Gastroesophageal sphincter (tissue), 4 donors: Measurements from ENCODE around the gene ALLC. TPM values are rescaled to one million over a fixed set of nuclear protein-coding genes. Genes with fewer than 3 reads are reported as not detected.

Experiments used
- ATAC-seq: fragments of 150-250 bp; one replicate; pipeline ENCODE4 v1.9.1; 2016; ENCODE audit warnings: mild to moderate bottlenecking, moderate library complexity
- H3K27ac ChIP-seq, 4 donors: fragments of 200-600 bp; sonication (generic) in 3 of 4; 1 replicate in 3 of 4; 2 replicates in 1 of 4; pipeline ENCODE4 v1.5.1; 2016 to 2019
- H3K27me3 ChIP-seq: fragments of 200-600 bp; sonication (generic); one replicate; pipeline ENCODE4 v1.5.1; 2019
- H3K36me3 ChIP-seq, 2 donors: fragments of 200-600 bp; sonication (generic); one replicate each; pipeline ENCODE4 v1.5.1; 2019; ENCODE audit warnings: control low read depth in 1 of 2
- H3K4me1 ChIP-seq, 3 donors: fragments of 200-600 bp; sonication (generic); 1 replicate in 2 of 3; 2 replicates in 1 of 3; pipeline ENCODE4 v1.5.1; 2016 to 2019; ENCODE audit warnings: control low read depth in 2 of 3
- H3K4me3 ChIP-seq, 2 donors: fragments of 200-600 bp; sonication (generic); one replicate each; pipeline ENCODE4 v1.5.1; 2019; ENCODE audit warnings: mild to moderate bottlenecking in 1 of 2, moderate library complexity in 1 of 2
- H3K9me3 ChIP-seq, 3 donors: fragments of 200-600 bp; sonication (generic); one replicate each; pipeline ENCODE4 v1.5.1; 2017 to 2019; ENCODE audit warnings: control low read depth in 2 of 3
- EP300 ChIP-seq: sonication (generic); formaldehyde crosslinking; IDR thresholded peaks from one replicate; pipeline ENCODE4 v1.6.1; 2017; ENCODE audit warnings: antibody characterized with exemption, mild to moderate bottlenecking
- POLR2A ChIP-seq, 2 donors: fragments of 450-650 bp; IDR thresholded peaks; one replicate each; pipeline ENCODE4 v1.6.1; 2017; ENCODE audit warnings: antibody characterized with exemption in 2 of 2, mild to moderate bottlenecking in 2 of 2, moderate library complexity in 1 of 2
- POLR2AphosphoS5 ChIP-seq: sonication (generic); formaldehyde crosslinking; IDR thresholded peaks from one replicate; pipeline ENCODE4 v1.6.1; 2017; ENCODE audit warnings: antibody characterized with exemption
- WGBS, 2 donors: methylation state at CpG; one replicate each; pipeline ENCODE4 v1.1.5; 2018; ENCODE audit warnings: low coverage in 1 of 2; 5-methylcytosine and 5-hydroxymethylcytosine counted together
- total RNA-seq, 4 donors: library from RNA; depleted of rRNA; stranded (reverse); fragments of >200 nt; gene quantifications; one replicate each; pipeline ENCODE4 v1.1.0, GENCODE V29; 2016
- TF ChIP-seq, protein P1 (sequence below), 4 experiments: fragments of 200-600 bp in 2 of 4; fragments of 450-650 bp in 2 of 4; sonication (generic) in 1 of 4; IDR thresholded peaks; one replicate each; pipeline ENCODE4 v1.5.1; 2017 to 2019; ENCODE audit warnings: antibody characterized with exemption in 4 of 4, mild to moderate bottlenecking in 2 of 4, moderate library complexity in 2 of 4

Gene ALLC
- total RNA-seq, 4 donors from 2014 or later: not detected

- 84 to 88% methylated on average over 4 to 8 of the region's 8 CpGs for WGBS, 2 donors
- TF ChIP-seq, protein P1, sequence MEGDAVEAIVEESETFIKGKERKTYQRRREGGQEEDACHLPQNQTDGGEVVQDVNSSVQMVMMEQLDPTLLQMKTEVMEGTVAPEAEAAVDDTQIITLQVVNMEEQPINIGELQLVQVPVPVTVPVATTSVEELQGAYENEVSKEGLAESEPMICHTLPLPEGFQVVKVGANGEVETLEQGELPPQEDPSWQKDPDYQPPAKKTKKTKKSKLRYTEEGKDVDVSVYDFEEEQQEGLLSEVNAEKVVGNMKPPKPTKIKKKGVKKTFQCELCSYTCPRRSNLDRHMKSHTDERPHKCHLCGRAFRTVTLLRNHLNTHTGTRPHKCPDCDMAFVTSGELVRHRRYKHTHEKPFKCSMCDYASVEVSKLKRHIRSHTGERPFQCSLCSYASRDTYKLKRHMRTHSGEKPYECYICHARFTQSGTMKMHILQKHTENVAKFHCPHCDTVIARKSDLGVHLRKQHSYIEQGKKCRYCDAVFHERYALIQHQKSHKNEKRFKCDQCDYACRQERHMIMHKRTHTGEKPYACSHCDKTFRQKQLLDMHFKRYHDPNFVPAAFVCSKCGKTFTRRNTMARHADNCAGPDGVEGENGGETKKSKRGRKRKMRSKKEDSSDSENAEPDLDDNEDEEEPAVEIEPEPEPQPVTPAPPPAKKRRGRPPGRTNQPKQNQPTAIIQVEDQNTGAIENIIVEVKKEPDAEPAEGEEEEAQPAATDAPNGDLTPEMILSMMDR (IDR thresholded peaks at IDR 0.05): no peak
- TF ChIP-seq POLR2AphosphoS5: no peak
- no peak for TF ChIP-seq EP300
- no peak for TF ChIP-seq POLR2A (IDR thresholded peaks at IDR 0.05)
- Histone ChIP-seq H3K27ac (no peak overlapping the region), H3K4me1 (peaks cover 0 to 7% (median 0%) of the 10 kb centered on the region in 3 donors), H3K4me3 (no peak overlapping the region), H3K9me3 (no peaks in the 10 kb centered on the region), H3K36me3 (no peaks in the 10 kb centered on the region), H3K27me3 (peaks cover 33% of the 10 kb centered on the region)
- no peak for ATAC-seq
These were observed 11.7 kb downstream of the ALLC start for GRCh38 chr2:3669656-3670055.

DNA sequence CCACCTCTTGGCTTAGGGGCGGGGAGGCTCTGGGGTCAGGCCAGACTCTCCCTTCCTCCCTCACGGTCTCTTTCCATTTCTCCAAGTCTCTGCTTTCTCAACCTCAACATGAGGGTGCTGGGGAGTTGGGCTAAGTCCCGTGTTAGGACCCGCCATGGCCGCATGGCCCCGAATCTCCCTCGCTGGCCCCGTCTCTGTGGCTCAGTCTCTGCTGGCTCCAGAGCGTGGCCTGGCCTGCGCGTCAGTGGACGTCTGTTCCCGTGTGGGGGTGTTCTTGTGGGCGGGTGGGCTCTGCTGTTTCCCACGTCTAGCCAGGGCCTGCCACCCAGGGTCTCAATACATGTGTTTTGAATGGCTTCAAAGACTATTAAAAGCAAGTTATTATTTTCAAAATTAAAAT lies 12.4 kb downstream of the ALLC start:
- no peak for ATAC-seq
- Histone ChIP-seq H3K27me3 (peaks cover 33% of the 10 kb centered on the region), H3K9me3 (no peaks in the 10 kb centered on the region), H3K27ac (no peak overlapping the region), H3K36me3 (no peaks in the 10 kb centered on the region), H3K4me3 (no peak overlapping the region), H3K4me1 (peaks cover 0 to 7% (median 0%) of the 10 kb centered on the region in 3 donors)
- TF ChIP-seq, protein P1 (IDR thresholded peaks at IDR 0.05): no peak
- no peak for TF ChIP-seq POLR2AphosphoS5
- TF ChIP-seq POLR2A (IDR thresholded peaks at IDR 0.05): no peak
- TF ChIP-seq EP300: no peak
- 83 to 96% methylated on average over 3 to 7 of the region's 15 CpGs for WGBS, 2 donors

DNA sequence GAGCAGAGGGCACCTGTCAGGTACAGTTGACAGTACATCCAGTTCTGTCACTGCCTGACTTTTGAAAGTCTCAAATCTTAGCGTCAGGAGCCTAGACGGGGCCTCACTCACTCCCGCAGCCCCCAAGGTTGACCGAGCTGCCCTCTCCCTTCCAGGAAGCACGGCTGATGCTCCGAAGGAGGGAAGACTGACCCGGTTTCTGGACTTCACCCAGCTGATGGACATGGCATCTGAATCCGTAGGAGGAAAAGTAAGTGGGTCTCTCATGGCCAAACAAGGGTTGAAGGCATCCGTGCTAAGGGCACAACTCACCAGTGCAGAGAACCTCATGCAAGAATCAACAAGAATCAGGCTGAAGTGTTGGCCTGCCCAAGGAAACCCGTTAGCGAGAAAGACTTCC lies 12.9 kb downstream of the ALLC start:
- 82 to 85% methylated on average over 2 to 5 of the region's 11 CpGs for WGBS, 2 donors

DNA sequence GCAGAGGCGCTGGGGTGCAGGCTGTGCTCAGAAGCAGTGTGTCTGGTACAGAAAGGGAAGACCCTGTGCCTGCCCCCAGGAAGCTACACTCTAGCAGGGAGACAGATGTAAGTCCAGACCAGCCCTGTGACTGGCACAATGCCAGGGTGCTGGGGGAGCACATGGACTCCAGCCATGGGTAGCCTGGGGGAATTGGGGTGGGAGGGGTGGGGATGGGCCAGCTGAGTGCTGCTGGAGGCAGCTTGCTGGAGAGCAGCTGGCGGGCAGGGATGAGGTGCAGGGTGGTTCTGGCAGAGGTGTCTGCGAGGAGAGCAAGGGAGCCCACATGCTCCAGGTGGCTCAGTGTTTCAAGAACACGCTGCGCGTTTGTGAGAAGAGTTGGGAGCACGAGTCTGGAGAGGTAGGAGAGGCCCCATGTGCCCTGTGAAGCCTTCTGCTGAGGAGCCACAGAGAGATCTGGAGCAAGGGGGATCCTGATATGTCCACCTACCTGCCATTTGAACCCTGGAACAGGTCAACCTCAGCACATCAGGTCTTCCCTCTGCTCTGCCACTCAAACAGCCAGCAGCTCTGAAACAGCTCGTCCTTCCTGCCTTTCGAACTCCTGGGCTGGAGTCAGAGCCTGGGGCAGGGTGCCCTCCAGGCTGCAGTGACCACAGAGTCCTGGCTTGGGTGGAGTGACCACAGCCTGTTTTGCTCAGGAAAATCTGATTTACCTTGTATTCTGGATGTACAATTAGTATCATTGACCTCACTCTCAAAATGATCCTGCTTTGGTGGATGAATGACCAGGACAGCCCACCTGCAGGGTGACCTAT lies 15.1 kb downstream of the ALLC start:
- no peaks in the 10 kb centered on the region for H3K9me3 ChIP-seq
- H3K4me1 ChIP-seq: no peaks in the 10 kb centered on the region
- WGBS, 2 donors: 84 to 90% methylated on average over 2 to 7 of the region's 9 CpGs
- H3K27ac ChIP-seq: no peak overlapping the region
- no peak overlapping the region for H3K4me3 ChIP-seq
- ATAC-seq: no peak
- H3K36me3 ChIP-seq: no peaks in the 10 kb centered on the region
- no peak for TF ChIP-seq POLR2A (IDR thresholded peaks at IDR 0.05)
- TF ChIP-seq, protein P1 (IDR thresholded peaks at IDR 0.05): no peak
- no peak for TF ChIP-seq POLR2AphosphoS5
- no peak for TF ChIP-seq EP300
- peaks cover 27% of the 10 kb centered on the region for H3K27me3 ChIP-seq

More for the DNA sequence above, 12.9 kb downstream of the ALLC start:
- no peak overlapping the region for H3K4me3 ChIP-seq
- peaks cover 0 to 7% (median 0%) of the 10 kb centered on the region in 3 donors for H3K4me1 ChIP-seq
- TF ChIP-seq POLR2A (IDR thresholded peaks at IDR 0.05) (no peak), POLR2AphosphoS5 (no peak), EP300 (no peak)
- TF ChIP-seq, protein P1 (IDR thresholded peaks at IDR 0.05): no peak
- no peak for ATAC-seq
- no peak overlapping the region for H3K27ac ChIP-seq
- H3K9me3 ChIP-seq: no peaks in the 10 kb centered on the region
- peaks cover 33% of the 10 kb centered on the region for H3K27me3 ChIP-seq
- no peaks in the 10 kb centered on the region for H3K36me3 ChIP-seq
